GM19324 (cell line): ENCODE data around the gene RFX2.

Experiments
- ATAC-seq: cut with Tn5 transposase; IDR thresholded peaks from one replicate; pipeline ENCODE4 v1.9.1; 2021; ENCODE audit warnings: mild to moderate bottlenecking, moderate library complexity; ENCODE audit not compliant: unreplicated experiment, low FRiP score

RFX2 gene

DNA sequence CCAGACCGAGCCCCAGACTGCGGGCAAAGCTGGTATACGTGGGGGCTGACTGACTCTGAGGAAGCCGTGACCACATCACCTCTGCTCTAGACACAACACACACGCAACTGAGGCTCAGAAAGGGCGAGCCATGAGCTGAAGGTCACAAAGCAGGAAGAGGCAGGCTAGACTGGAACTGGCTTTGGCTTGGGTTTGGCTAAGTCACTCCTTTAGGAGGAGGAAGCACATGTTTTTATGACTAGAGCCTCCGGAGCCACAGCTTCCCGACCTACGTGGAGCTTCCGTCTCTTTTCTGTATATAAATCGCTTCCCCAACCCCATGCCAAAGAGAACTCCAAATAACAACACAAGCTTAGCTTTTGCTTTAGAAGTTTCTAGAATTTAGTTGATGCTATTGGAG lies 48.0 kb downstream of the RFX2 start:
- ATAC-seq = no peak

DNA sequence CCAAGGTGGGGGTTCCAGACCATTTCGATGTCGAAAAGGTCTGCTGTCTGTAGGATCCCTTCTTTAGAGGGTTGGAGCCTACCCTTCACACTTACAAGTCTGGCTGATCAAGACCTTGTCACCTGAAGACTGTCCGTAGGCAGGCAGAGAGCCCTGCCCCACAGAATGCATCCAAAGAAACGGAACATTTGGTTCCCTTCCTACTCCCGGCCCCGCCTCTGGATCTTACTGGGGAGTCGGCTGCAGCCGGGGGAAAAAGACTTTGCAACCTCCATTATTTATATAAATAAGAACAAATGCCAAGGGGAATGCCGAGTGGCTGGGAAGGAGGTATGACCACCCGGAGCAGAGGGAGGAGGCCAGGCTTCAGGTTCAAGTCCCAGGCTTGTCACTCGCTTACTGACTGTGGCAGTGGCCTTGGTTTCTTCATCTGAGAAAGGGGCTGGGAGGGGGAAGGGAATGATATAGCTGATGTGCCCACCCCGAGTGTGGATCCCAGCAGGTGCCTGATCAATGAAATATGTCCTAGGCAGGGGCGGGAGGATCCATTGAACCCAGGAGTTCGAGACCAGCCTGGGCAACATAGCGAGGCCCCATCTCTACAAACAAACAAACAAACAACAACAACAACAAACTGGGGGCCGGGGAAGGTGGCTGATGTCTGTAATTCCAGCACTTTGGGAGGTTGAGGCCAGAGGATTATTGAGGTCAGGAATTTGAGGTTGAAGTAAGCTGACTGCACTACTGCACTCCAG lies 48.7 kb downstream of the RFX2 start:
- no peak for ATAC-seq

GRCh38 chr19:6060600-6061375 lies 49.5 kb downstream of the RFX2 start:
- ATAC-seq = no peak

- no peak for ATAC-seq
Observed at GRCh38 chr19:6059988-6060599, 50.2 kb downstream of the RFX2 start.

DNA sequence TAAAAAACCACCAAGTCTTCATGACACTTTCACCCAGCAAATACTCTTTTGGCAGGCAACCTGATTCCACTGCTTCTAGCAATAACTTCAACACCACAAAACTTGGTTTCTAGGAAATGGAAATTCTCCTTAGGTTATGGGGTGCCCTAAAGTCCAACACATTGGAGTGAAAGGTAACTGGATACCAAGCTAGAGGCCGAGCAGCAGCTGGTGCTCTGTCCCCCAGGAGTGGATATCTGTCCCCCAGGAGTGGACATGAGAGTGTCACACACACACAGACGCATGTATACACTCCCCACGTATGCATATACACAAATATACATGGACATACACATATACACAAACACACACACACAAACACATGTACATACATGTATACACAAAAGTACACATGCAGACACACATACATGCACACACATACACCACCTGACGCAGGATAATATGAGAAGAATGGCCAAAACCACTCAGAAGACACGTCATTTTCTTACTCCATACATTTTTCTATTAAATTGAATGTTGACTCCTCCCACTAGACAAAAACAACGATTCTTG lies 50.8 kb downstream of the RFX2 start:
- ATAC-seq = no peak

DNA sequence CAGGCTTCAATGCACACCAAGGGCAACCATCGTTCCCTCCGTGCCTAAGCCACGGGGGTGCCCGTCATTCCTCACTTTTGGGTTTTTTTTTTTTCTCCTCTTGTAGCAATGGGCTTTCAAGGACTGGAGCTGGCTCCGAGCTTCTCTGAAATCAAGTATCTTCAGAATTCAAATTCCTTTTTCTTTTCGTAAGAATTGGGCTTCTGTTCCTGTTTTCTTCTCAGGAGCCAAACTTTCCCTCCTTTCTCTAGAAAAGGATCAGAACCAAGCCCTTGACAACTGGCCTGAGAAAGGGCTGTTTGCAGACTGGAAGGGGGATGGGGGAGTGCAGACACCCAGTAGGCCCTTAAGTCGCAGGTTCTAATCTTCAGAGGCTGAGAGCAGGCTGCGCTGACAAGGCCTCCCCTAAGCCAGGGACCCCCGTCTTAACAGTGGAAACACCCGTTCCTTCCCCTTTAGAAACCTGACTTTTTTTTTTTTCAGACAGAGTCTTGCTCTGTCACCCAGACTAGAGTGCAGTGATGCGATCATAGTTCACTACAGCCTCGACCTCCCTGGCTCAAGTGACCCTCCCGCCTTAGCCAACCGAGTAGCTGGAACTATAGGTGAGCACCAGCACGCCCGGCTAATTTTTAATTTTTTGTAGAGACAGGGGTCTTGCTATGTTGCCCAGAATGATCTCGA lies 51.6 kb downstream of the RFX2 start:
- no peak for ATAC-seq

- no peak for ATAC-seq
Observed at GRCh38 chr19:6057651-6058517, 52.4 kb downstream of the RFX2 start.

- ATAC-seq = no peak
Observed at GRCh38 chr19:6056801-6057650, 53.3 kb downstream of the RFX2 start.

DNA sequence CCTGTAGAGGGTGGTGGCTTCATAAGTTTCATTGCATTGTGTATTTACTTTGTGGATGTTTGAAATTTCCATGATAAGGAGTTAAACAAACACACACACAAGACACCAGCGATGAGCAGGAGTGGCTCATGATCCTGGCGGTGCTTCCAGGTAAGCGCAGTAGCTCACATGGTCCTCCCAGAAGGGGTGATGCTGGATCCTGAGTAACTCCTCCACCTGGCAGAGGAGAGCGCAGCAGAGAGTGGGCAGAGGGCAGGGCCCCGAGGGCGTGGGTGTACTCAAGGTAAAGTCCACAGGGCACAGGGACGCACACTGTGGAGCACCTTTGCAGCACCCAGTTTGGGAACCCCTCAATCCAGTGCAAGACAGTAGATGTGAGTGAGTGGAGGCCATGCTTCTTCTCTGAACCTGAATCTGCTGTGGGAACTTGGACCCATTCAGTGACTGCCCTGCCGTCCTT lies 54.0 kb downstream of the RFX2 start:
- no peak for ATAC-seq

- no peak for ATAC-seq
Observed at GRCh38 chr19:6055013-6055795, 55.1 kb downstream of the RFX2 start.

DNA sequence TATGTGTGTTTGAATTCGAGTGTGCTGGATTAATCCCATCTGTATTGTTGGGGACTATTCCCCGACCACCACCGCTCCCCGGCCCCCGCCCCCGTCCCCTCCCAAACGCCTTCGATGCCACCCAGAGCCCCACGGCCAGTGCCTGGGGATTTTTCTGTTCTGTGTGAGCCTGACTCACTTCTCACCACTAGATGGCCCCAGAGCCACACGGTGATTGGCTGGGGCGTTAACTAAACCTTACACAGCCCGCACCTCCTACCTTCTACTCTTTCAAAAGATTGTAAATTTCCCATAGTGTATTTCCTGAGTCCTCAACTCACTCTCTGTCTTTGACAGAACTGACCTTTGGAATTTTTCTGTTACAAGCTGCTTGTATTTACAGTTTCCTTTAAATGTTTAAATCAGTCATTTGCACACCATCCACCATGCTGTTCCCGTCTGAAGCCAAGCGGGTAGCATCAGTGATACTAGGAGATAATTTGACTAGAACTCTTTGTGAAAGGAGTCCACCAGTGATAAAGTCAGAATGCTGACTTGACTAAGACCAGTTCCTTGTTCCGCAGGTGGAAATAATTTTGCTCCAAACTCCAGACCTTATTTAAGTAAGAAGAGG lies 61.4 kb downstream of the RFX2 start:
- ATAC-seq = no peak

DNA sequence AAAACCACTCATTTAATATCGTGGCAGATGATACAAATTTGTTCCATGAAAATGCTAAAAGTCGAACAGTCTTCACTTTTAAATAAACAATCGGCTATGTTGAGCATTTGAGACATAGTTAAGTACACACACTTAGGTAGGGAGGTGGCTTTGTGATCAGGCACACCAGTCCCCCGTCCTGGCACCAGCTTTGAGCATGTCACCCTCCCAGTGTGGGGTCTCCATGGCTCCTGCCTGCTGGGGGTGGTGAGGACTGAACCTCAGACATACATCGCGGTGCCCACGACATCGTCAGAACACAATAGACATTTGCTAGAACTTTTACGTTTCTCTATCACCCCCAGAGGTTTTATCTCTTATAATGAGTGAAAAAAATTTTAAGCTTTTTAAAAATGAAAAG lies 62.0 kb downstream of the RFX2 start:
- ATAC-seq = no peak

DNA sequence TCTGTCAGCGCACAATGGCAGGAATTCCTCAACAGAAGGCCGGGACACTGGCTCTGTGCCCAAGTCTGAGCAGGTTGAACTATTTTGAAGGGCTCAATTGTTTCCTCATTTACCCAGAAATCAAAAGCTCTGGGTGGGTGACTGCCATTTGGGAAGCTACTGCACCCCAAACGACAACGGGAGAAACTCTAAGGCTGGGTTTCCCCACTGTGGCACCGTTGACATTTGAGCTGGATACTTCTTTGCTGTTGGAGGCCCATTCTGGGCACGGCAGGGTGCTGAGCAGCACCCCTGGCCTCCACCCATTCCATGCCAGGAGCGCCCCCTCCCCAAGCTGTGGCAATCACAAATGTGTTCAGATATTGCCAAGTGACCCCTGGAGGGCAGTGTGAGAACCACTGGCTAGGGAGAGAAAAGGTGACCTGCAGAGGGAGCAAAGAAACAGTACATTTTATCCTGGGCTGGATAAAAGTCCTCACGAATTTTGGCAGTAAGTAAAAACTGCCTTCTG lies 62.5 kb downstream of the RFX2 start:
- ATAC-seq = no peak

- no peak for ATAC-seq
Observed at GRCh38 chr19:6047256-6047655, 63.0 kb downstream of the RFX2 start.

DNA sequence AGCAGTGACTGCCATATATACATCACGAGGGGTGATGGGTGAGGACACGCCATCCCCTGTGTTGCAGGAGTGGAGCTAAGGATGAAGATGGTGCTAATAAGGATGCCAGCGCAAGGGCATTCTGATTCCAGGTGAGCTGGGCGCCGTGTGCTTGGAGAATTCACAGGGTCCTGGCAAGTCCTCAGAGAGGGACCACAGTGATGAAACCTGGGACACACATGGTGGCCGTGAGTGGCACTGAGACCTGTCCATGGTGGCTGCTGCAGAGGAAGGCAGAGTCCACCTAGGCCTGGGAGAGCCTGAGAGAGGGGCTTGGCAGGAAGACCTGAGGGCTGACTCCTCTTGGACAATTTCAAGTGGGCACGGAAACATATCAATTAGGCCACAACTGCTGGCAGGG lies 65.2 kb downstream of the RFX2 start:
- no peak for ATAC-seq

DNA sequence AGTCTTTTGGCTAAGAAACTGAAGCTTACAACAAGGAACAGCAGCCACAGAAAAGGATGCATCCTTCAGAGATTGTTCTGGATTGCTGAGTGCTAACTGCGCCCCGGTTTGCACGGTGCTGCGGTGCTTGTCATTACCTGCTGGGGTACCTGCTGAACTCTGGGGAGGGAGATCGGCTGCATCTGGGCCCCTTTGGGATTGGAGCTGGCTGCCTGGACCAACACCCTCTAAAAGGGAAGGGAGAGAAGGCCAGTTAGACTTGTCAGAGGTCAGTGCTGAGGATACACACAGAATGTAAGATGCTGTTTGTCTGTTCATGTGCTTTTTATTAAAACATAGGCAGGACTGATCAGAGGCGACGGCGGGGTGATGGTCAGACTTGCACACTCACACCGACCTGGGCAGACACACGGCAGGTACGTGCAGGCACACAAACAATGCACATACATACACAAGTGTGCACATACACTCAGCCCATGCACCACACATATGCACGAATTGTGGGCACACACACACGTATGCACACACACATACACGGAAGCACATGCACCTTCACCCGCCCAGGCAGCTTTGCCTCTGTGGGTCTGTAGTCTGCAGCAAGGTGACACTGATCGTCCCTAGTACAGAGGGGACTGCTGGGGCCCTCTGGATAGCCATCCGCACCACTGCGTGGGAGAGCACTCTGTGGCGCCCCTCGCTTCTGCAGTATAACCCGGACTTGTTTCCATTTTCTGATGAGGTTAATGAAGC lies 66.1 kb downstream of the RFX2 start:
- ATAC-seq = no peak
